Mesendoderm (in vitro differentiated cells): ENCODE results near the gene SPRED3.

Experiments
- DNase-seq: peaks from one replicate; pipeline ENCODE4 v3.0.0; 2013
- H2AK5ac ChIP-seq: 2 replicates; pipeline ENCODE4 v1.6.1; 2013; ENCODE audit warnings: low read length, inconsistent platforms
- H2BK120ac ChIP-seq: 2 replicates; pipeline ENCODE4 v1.6.1; 2013; ENCODE audit warnings: low read depth, mild to moderate bottlenecking, low read length, moderate library complexity, mixed read lengths
- H2BK15ac ChIP-seq: replicated peaks from 2 replicates; pipeline ENCODE4 v1.6.1; 2013; ENCODE audit warnings: low read depth, mild to moderate bottlenecking, moderate library complexity
- H2BK5ac ChIP-seq: 2 replicates; pipeline ENCODE4 v1.6.1; 2013; ENCODE audit warnings: low read length, inconsistent platforms
- H3K18ac ChIP-seq: 2 replicates; pipeline ENCODE4 v1.6.1; 2013; ENCODE audit warnings: mild to moderate bottlenecking, low read length, mixed read lengths
- H3K23ac ChIP-seq: one replicate; pipeline ENCODE4 v1.6.1; 2013; ENCODE audit warnings: low read length
- H3K27ac ChIP-seq: 2 replicates; pipeline ENCODE4 v1.5.1; 2013; ENCODE audit warnings: low read depth, mild to moderate bottlenecking, inconsistent platforms, low read length, moderate library complexity
- H3K27me3 ChIP-seq: 2 replicates; pipeline ENCODE4 v1.6.1; 2013; ENCODE audit warnings: low read length, control low read depth, mild to moderate bottlenecking, inconsistent platforms; ENCODE audit not compliant: insufficient read depth, poor library complexity
- H3K36me3 ChIP-seq: 2 replicates; pipeline ENCODE4 v1.6.1; 2013; ENCODE audit warnings: low read length, inconsistent platforms; ENCODE audit not compliant: control insufficient read depth, insufficient read depth
- H3K4ac ChIP-seq: one replicate; pipeline ENCODE4 v1.6.1; 2013; ENCODE audit warnings: low read depth, mild to moderate bottlenecking, low read length, moderate library complexity
- H3K4me1 ChIP-seq: 2 replicates; pipeline ENCODE4 v1.6.1; 2013; ENCODE audit warnings: low read depth, low read length, inconsistent platforms; ENCODE audit not compliant: control insufficient read depth
- H3K4me2 ChIP-seq: 2 replicates; pipeline ENCODE4 v1.6.1; 2013; ENCODE audit warnings: low read length
- H3K4me3 ChIP-seq: 2 replicates; pipeline ENCODE4 v1.5.1; 2013; ENCODE audit warnings: mild to moderate bottlenecking, low read length
- H3K56ac ChIP-seq: one replicate; pipeline ENCODE4 v1.6.1; 2013; ENCODE audit warnings: low read length
- H3K79me1 ChIP-seq: 2 replicates; pipeline ENCODE4 v1.6.1; 2013; ENCODE audit warnings: low read length, inconsistent platforms
- H3K79me2 ChIP-seq: 2 replicates; pipeline ENCODE4 v1.6.1; 2013; ENCODE audit warnings: mild to moderate bottlenecking, low read length; ENCODE audit not compliant: control insufficient read depth, insufficient read depth
- H3K9ac ChIP-seq: 2 replicates; pipeline ENCODE4 v1.6.1; 2013; ENCODE audit warnings: low read length, inconsistent platforms
- H4K5ac ChIP-seq: one replicate; pipeline ENCODE4 v1.6.1; 2013; ENCODE audit warnings: low read length
- H4K8ac ChIP-seq: one replicate; pipeline ENCODE4 v1.6.1; 2013; ENCODE audit warnings: low read depth, mild to moderate bottlenecking, control low read depth, low read length, moderate library complexity
- WGBS: extraction: QIAGEN DNeasy Blood & Tissue Kit; methylation state at CpG from one replicate; pipeline ENCODE4 v1.1.7; 2013; ENCODE audit warnings: low lambda C conversion rate, missing lambda C conversion rate; ENCODE audit not compliant: insufficient coverage; ENCODE audit errors: extremely low coverage; 5-methylcytosine and 5-hydroxymethylcytosine counted together

The SPRED3 gene

DNA sequence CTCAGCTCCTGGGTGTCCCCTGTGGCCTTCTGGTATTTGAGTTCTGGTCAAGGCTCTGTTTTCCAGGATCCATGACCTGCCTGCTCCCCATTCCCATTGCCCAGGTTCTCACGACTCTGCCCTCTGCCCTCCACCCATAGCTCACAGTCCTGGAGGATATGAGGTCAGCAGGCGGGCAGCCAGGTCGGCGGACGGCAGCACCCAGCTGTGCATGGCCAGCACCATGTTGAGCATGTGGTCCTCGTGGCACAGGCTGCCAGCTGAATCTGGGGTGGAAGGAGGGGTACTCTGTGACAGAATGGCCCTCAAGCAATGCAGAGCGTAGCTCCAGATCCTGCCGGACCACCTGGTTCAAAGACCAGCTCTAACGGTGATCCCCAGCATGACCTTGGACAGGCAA, 32.4 kb downstream of the SPRED3 start:
- WGBS, result no CpG with 5 or more reads among the region's 9 CpGs
- H3K4ac ChIP-seq, result no peak overlapping the region
- no peaks in the 10 kb centered on the region for H3K79me1 ChIP-seq
- H3K9ac ChIP-seq, result no peak overlapping the region
- H3K23ac ChIP-seq, result no peak overlapping the region
- no peak overlapping the region for H2AK5ac ChIP-seq
- H4K5ac ChIP-seq, result no peak overlapping the region
- H3K27me3 ChIP-seq, result no peaks in the 10 kb centered on the region
- peaks cover 6% of the 10 kb centered on the region for H3K4me1 ChIP-seq
- no peaks in the 10 kb centered on the region for H3K36me3 ChIP-seq
- H3K4me2 ChIP-seq, result no peak overlapping the region
- H2BK15ac ChIP-seq, result no peak overlapping the region
- no peak overlapping the region for H3K56ac ChIP-seq
- no peak overlapping the region for H3K4me3 ChIP-seq
- no peak overlapping the region for H4K8ac ChIP-seq
- H3K79me2 ChIP-seq, result no peaks in the 10 kb centered on the region
- no peak overlapping the region for H2BK5ac ChIP-seq
- no peak overlapping the region for H3K27ac ChIP-seq
- no peak for DNase-seq
- no peak overlapping the region for H3K18ac ChIP-seq
- H2BK120ac ChIP-seq, result no peak overlapping the region

DNA sequence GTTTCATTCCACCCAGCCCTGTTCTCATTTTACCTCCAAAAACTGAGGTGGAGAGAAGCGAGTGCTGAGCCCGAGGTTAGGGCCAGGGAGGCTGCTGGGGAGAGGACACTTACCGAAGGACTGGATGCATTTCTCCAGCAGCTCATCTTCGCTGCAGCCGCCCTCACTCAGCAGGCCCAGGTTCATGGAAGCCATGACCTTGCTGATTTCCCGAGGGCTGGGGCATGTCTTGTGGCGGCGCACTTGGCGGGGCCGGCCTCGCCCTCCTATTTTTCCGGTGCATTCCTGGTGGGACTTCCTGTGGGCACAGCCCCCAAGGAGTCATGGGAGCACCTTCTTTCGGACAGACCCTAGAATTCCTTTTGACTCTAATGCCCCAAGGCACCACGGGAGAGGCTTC, 33.4 kb downstream of the SPRED3 start:
- Histone ChIP-seq H3K27ac (no peak overlapping the region), H2AK5ac (no peak overlapping the region), H4K8ac (no peak overlapping the region), H3K36me3 (no peaks in the 10 kb centered on the region), H3K9ac (no peak overlapping the region), H3K4me3 (no peak overlapping the region), H3K27me3 (no peaks in the 10 kb centered on the region), H3K56ac (no peak overlapping the region), H3K4me2 (no peak overlapping the region), H2BK15ac (no peak overlapping the region), H2BK120ac (no peak overlapping the region), H3K4ac (no peak overlapping the region), H3K23ac (no peak overlapping the region), H3K79me2 (no peaks in the 10 kb centered on the region), H2BK5ac (no peak overlapping the region), H3K4me1 (peaks cover 6% of the 10 kb centered on the region), H3K18ac (no peak overlapping the region), H3K79me1 (no peaks in the 10 kb centered on the region), H4K5ac (no peak overlapping the region)
- WGBS, result no CpG with 5 or more reads among the region's 14 CpGs
- DNase-seq, result no peak

DNA sequence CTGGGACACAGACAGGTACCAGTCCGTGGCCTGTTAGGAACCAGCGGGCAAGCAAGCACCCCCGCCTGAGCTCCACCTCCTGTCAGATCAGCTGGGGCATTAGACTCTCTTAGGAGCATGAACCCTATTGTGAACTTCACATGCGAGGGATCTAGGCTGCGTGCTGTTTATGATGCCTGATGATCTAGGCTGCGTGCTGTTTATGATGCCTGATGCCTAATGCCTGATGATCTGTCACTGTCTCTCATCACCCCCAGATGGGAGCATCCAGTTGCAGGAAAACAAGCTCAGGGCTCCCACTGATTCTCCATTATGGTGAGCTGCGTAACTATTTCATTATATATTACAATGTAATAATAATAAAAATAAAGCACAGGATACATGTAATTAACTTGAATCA, 33.9 kb downstream of the SPRED3 start:
- Histone ChIP-seq H4K5ac (no peak overlapping the region), H3K27me3 (no peaks in the 10 kb centered on the region), H3K4me1 (peaks cover 6% of the 10 kb centered on the region), H3K23ac (no peak overlapping the region), H3K4me3 (no peak overlapping the region), H3K79me1 (no peaks in the 10 kb centered on the region), H2BK5ac (no peak overlapping the region), H3K36me3 (no peaks in the 10 kb centered on the region), H2AK5ac (no peak overlapping the region), H4K8ac (no peak overlapping the region), H2BK15ac (no peak overlapping the region), H3K56ac (peak overlapping the region; percentile 15), H3K4ac (no peak overlapping the region), H3K18ac (no peak overlapping the region), H3K79me2 (no peaks in the 10 kb centered on the region), H2BK120ac (no peak overlapping the region), H3K4me2 (no peak overlapping the region), H3K27ac (no peak overlapping the region), H3K9ac (no peak overlapping the region)
- DNase-seq, result no peak
- no CpG with 5 or more reads among the region's 7 CpGs for WGBS

DNA sequence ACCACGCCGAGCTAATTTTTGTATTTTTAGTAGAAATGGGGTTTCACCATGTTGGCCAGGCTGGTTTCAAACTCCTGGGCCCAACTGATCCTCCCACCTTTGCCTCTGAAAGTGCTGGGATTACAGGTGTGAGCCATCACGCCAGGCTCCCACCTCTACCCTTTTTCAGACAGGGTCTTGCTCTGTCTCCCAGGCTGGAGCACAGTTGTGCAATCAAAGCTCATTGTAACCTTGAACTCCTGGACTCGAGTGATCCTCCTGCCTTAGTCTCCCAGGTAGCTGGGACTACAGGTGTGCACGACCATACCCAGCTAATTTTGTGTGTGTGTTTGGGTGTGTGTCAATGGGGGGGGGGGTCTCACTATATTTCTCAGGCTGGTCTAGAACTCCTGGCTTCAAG, 35.8 kb downstream of the SPRED3 start:
- no peak overlapping the region for H2BK5ac ChIP-seq
- no peak overlapping the region for H3K9ac ChIP-seq
- H3K4me1 ChIP-seq, result peaks cover 4% of the 10 kb centered on the region
- no CpG with 5 or more reads among the region's 5 CpGs for WGBS
- H4K8ac ChIP-seq, result no peak overlapping the region
- no peak overlapping the region for H3K18ac ChIP-seq
- H3K4ac ChIP-seq, result no peak overlapping the region
- H3K4me3 ChIP-seq, result no peak overlapping the region
- no peak overlapping the region for H3K27ac ChIP-seq
- no peaks in the 10 kb centered on the region for H3K79me1 ChIP-seq
- no peak overlapping the region for H3K23ac ChIP-seq
- no peak overlapping the region for H2BK120ac ChIP-seq
- no peak overlapping the region for H3K4me2 ChIP-seq
- no peak overlapping the region for H2AK5ac ChIP-seq
- no peak overlapping the region for H3K56ac ChIP-seq
- no peaks in the 10 kb centered on the region for H3K79me2 ChIP-seq
- no peaks in the 10 kb centered on the region for H3K27me3 ChIP-seq
- no peak for DNase-seq
- H4K5ac ChIP-seq, result no peak overlapping the region
- H3K36me3 ChIP-seq, result no peaks in the 10 kb centered on the region
- no peak overlapping the region for H2BK15ac ChIP-seq

DNA sequence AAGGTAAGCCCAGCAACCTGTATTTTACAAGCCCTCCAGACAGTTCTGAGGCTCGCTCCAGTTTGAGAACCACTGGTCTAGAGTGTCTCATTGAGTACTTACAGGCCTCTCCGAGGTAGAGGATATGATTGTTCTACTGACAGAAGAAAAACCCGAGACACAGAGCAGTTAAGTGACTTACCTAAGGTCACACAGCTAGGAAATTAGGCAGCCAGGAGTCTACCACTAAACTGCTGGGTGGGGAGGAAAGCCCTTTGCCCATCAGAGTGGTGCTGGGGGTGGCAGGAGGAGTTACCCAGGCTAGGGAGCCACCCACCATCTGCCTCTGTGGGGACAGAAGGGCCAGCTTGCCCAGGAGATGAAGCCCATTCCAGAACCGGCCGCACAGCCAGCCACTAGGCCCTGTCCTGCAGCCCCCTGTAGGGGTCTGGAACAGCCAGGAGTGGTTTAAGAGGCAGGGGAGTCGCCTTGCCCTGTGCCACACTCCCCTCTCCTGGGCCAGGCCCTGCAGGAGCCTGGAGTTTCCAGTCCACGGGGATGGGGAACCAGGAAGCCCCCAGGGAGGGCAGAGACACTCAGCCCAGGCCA, 36.8 kb downstream of the SPRED3 start:
- no CpG with 5 or more reads among the region's 7 CpGs for WGBS
- H2BK5ac ChIP-seq, result no peak overlapping the region

DNA sequence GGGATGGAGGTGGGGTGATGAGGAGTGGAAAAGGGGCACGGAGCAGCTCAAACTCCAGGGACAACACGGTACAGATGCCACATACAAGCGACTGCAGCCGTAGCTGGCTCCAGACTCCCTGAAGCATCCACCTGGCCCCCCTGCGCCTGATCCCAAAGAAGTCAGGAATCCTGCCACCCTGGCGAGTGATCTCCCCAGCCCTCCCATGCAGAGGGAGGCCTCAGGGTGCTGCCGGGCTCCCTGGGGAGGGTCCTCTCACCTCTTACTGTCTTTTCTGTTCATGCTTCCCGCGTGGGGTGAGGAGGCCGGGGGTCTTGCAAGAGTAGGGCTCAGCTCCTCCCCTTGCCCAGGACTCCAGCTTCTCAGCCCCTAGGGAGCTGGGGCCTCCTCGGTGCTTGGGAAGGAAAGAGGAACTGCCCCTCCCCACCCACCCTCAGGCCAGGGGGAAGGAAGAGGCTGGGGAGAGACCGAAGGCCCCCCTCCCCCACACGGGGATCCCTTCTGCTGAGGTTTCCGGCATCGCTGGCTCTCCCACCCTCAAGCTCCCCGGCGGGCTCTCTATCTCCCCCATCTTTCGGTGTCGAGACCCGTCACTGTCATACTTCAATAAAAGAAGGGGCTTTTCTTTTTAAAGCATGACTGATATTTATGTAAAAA, 37.4 kb downstream of the SPRED3 start, which contains the start of gene RASGRP4:
Gene RASGRP4, minus strand, starts transcription at position 410 of the 657 bp plus-strand sequence. Its CDS starts 128 bp downstream, at position 282.
- Histone ChIP-seq H2BK15ac (no peak within 1 kb of the TSS), H3K27ac (no peak within 1 kb of the TSS), H2AK5ac (no peak within 1 kb of the TSS), H3K56ac (peak within 1 kb of the TSS; percentile 76), H3K4ac (peak within 1 kb of the TSS; percentile 28), H3K36me3 (no peaks in the 10 kb centered on the region), H3K27me3 (no peaks in the 10 kb centered on the region), H2BK5ac (no peak within 1 kb of the TSS), H2BK120ac (no peak within 1 kb of the TSS), H4K5ac (no peak within 1 kb of the TSS), H3K79me2 (no peaks in the 10 kb centered on the region), H3K4me2 (no peak within 1 kb of the TSS), H3K18ac (peak within 1 kb of the TSS; percentile 42), H4K8ac (no peak within 1 kb of the TSS), H3K23ac (no peak within 1 kb of the TSS), H3K9ac (peak within 1 kb of the TSS; percentile 51), H3K4me3 (no peak within 1 kb of the TSS), H3K79me1 (no peaks in the 10 kb centered on the region), H3K4me1 (peaks cover 4% of the 10 kb centered on the region)
- no CpG with 5 or more reads among the region's 20 CpGs for whole genome bisulfite sequencing
- peak; percentile 30 for DNase-seq

More for the DNA sequence above, 36.8 kb downstream of the SPRED3 start:
- Histone ChIP-seq H2BK120ac (no peak overlapping the region), H3K18ac (no peak overlapping the region), H3K4me2 (no peak overlapping the region), H3K23ac (no peak overlapping the region), H3K4me1 (peaks cover 4% of the 10 kb centered on the region), H3K56ac (peak overlapping the region; percentile 76), H3K79me2 (no peaks in the 10 kb centered on the region), H4K5ac (no peak overlapping the region), H3K4ac (peak overlapping the region; percentile 28), H3K79me1 (no peaks in the 10 kb centered on the region), H4K8ac (no peak overlapping the region), H2BK15ac (no peak overlapping the region), H3K36me3 (no peaks in the 10 kb centered on the region), H3K27ac (no peak overlapping the region), H3K27me3 (no peaks in the 10 kb centered on the region), H3K9ac (peak overlapping the region; percentile 51), H2AK5ac (no peak overlapping the region), H3K4me3 (no peak overlapping the region)
- DNase-seq, result no peak
